IPS-NIHi7 (cell line): Measurements from ENCODE around the gene FAM210B.
"Not testable (repeated sequence)": the region's sequence is repeated elsewhere in the genome, so short reads cannot be mapped to it uniquely, and the experiment has no call there.

Experiments
- DNase-seq: peaks from one replicate; pipeline ENCODE4 v3.0.0; 2012; ENCODE audit warnings: mixed read lengths; ENCODE audit errors: extremely low spot score

Gene FAM210B

GRCh38 chr20:56358600-56359211 is at the start of gene FAM210B:
Gene FAM210B (plus strand): TSS chr20:56358974. CDS start chr20:56359006, 32 bp downstream.
- peak; percentile 99 for DNase-seq

- DNase-seq, result no peak
These were observed 42.7 kb upstream of the FAM210B start for GRCh38 chr20:56316051-56316450.

- no peak for DNase-seq
These were observed 42.3 kb upstream of the FAM210B start for GRCh38 chr20:56316483-56316882.

GRCh38 chr20:56322681-56323080 is 36.1 kb upstream of the FAM210B start:
- no peak for DNase-seq

- no peak for DNase-seq
These were observed 35.6 kb upstream of the FAM210B start for GRCh38 chr20:56323206-56323605.

GRCh38 chr20:56323656-56324055 is 35.1 kb upstream of the FAM210B start:
- DNase-seq, result no peak

GRCh38 chr20:56324806-56325205 is 34.0 kb upstream of the FAM210B start:
- DNase-seq, result no peak

GRCh38 chr20:56328861-56329260 is 29.9 kb upstream of the FAM210B start:
- no peak for DNase-seq

- DNase-seq, result not testable (repeated sequence)
These were observed 22.1 kb upstream of the FAM210B start for GRCh38 chr20:56336709-56337108.

GRCh38 chr20:56342783-56343182 is 16.0 kb upstream of the FAM210B start:
- no peak for DNase-seq

- peak; percentile 94 for DNase-seq
These were observed 14.9 kb upstream of the FAM210B start for GRCh38 chr20:56343861-56344381.

GRCh38 chr20:56345911-56346310 is 12.9 kb upstream of the FAM210B start:
- DNase-seq, result no peak

- peak; percentile 16 for DNase-seq
These were observed 11.0 kb upstream of the FAM210B start for GRCh38 chr20:56347628-56348304.

- no peak for DNase-seq
These were observed 10.5 kb upstream of the FAM210B start for GRCh38 chr20:56348305-56348693.

GRCh38 chr20:56348746-56349145 is 10.0 kb upstream of the FAM210B start:
- DNase-seq, result no peak

GRCh38 chr20:56350842-56351241 is 7.9 kb upstream of the FAM210B start:
- DNase-seq, result no peak

- no peak for DNase-seq
These were observed 6.3 kb upstream of the FAM210B start for GRCh38 chr20:56352345-56353055.

GRCh38 chr20:56353356-56353755 is 5.4 kb upstream of the FAM210B start:
- no peak for DNase-seq

GRCh38 chr20:56358070-56358469 is 704 bp upstream of the FAM210B start:
- no peak for DNase-seq

- DNase-seq, result peak; percentile 44
These were observed 698 bp downstream of the FAM210B start for GRCh38 chr20:56359212-56360132.

- no peak for DNase-seq
These were observed 1.5 kb downstream of the FAM210B start for GRCh38 chr20:56360133-56360907.
